ENCODE measurements around the gene IKBKE.

IKBKE gene

GRCh38 chr1:206469933-206470691 is at the start of gene IKBKE:
IKBKE (plus strand) TSS chr1:206470476; CDS start chr1:206473228, 2,752 bp downstream.
- DNase-seq (ENCODE audit: low read depth in 2 of 3, low spot score in 2 of 3): no peak

GRCh38 chr1:206421616-206422340 is 48.5 kb upstream of the IKBKE start:
- no peak for DNase-seq (ENCODE audit: low read depth in 2 of 3, low spot score in 2 of 3)

GRCh38 chr1:206422525-206422924 is 47.8 kb upstream of the IKBKE start:
- no peak for DNase-seq (ENCODE audit: low read depth in 2 of 3, low spot score in 2 of 3)

GRCh38 chr1:206427291-206427690 is 43.0 kb upstream of the IKBKE start:
- no peak for DNase-seq (ENCODE audit: low read depth in 2 of 3, low spot score in 2 of 3)

- no peak for DNase-seq (ENCODE audit: low read depth in 2 of 3, low spot score in 2 of 3)
Measured at GRCh38 chr1:206429421-206429820, 40.9 kb upstream of the IKBKE start.

- no peak for DNase-seq (ENCODE audit: low read depth in 2 of 3, low spot score in 2 of 3)
Measured at GRCh38 chr1:206430031-206430983, 40.0 kb upstream of the IKBKE start.

GRCh38 chr1:206435445-206435844 is 34.8 kb upstream of the IKBKE start:
- DNase-seq (ENCODE audit: low read depth in 2 of 3, low spot score in 2 of 3): no peak

- DNase-seq (ENCODE audit: low read depth in 2 of 3, low spot score in 2 of 3): no peak
Measured at GRCh38 chr1:206438554-206438953, 31.7 kb upstream of the IKBKE start.

- no peak for DNase-seq (ENCODE audit: low read depth in 2 of 3, low spot score in 2 of 3)
Measured at GRCh38 chr1:206439205-206439604, 31.1 kb upstream of the IKBKE start.

GRCh38 chr1:206441336-206441967 is 28.8 kb upstream of the IKBKE start:
- DNase-seq (ENCODE audit: low read depth in 2 of 3, low spot score in 2 of 3): no peak

- no peak for DNase-seq (ENCODE audit: low read depth in 2 of 3, low spot score in 2 of 3)
Measured at GRCh38 chr1:206442101-206442500, 28.2 kb upstream of the IKBKE start.

- DNase-seq (ENCODE audit: low read depth in 2 of 3, low spot score in 2 of 3): no peak
Measured at GRCh38 chr1:206445116-206445515, 25.2 kb upstream of the IKBKE start.

- DNase-seq (ENCODE audit: low read depth in 2 of 3, low spot score in 2 of 3): no peak
Measured at GRCh38 chr1:206445911-206446356, 24.3 kb upstream of the IKBKE start.

GRCh38 chr1:206446688-206447421 is 23.4 kb upstream of the IKBKE start:
- no peak for DNase-seq (ENCODE audit: low read depth in 2 of 3, low spot score in 2 of 3)

- DNase-seq (ENCODE audit: low read depth in 2 of 3, low spot score in 2 of 3): no peak
Measured at GRCh38 chr1:206447422-206447765, 22.9 kb upstream of the IKBKE start.

GRCh38 chr1:206447792-206448191 is 22.5 kb upstream of the IKBKE start:
- DNase-seq (ENCODE audit: low read depth in 2 of 3, low spot score in 2 of 3): no peak

- DNase-seq (ENCODE audit: low read depth in 2 of 3, low spot score in 2 of 3): no peak
Measured at GRCh38 chr1:206448471-206448870, 21.8 kb upstream of the IKBKE start.

GRCh38 chr1:206449565-206449964 is 20.7 kb upstream of the IKBKE start:
- DNase-seq (ENCODE audit: low read depth in 2 of 3, low spot score in 2 of 3): no peak

GRCh38 chr1:206450281-206450680 is 20.0 kb upstream of the IKBKE start:
- DNase-seq (ENCODE audit: low read depth in 2 of 3, low spot score in 2 of 3): no peak

GRCh38 chr1:206451134-206451686 is 19.1 kb upstream of the IKBKE start:
- no peak for DNase-seq (ENCODE audit: low read depth in 2 of 3, low spot score in 2 of 3)
